22Rv1 (cell line): ENCODE results near the gene CCDC148.

ENCODE experiments used
- H3K27ac ChIP-seq: fragments of 450-650 bp; 2 replicates; pipeline ENCODE4 v1.5.1; 2017
- ZFX ChIP-seq: fragments of 450-650 bp; IDR thresholded peaks from 2 replicates; pipeline ENCODE4 v1.6.1; 2017; ENCODE audit warnings: antibody characterized with exemption, borderline replicate concordance
- TF ChIP-seq, protein P1 (sequence below): fragments of 450-650 bp; IDR thresholded peaks from 2 replicates; pipeline ENCODE4 v1.5.1; 2017; ENCODE audit warnings: mild to moderate bottlenecking

CCDC148 gene

DNA sequence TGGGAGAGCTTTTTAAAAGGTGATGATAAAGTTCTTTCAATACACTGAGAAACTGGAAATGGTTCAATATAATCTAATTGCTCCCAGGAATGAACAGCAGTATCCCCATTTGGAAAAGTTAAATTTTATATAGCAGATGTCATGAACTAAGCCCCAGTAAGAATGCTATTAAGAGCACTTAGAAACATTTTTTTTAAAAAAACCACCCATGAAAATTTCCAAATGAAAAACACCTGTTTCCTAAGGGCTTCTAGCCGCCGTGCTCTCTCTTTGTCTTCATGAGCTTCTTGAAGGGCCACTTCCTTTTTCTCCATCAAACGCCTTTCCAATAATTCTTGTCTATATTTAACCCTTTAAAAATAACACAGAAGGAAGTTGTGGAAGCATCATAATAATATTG is 277.9 kb downstream of the CCDC148 start:
- no peak for TF ChIP-seq ZFX
- TF ChIP-seq, protein P1, sequence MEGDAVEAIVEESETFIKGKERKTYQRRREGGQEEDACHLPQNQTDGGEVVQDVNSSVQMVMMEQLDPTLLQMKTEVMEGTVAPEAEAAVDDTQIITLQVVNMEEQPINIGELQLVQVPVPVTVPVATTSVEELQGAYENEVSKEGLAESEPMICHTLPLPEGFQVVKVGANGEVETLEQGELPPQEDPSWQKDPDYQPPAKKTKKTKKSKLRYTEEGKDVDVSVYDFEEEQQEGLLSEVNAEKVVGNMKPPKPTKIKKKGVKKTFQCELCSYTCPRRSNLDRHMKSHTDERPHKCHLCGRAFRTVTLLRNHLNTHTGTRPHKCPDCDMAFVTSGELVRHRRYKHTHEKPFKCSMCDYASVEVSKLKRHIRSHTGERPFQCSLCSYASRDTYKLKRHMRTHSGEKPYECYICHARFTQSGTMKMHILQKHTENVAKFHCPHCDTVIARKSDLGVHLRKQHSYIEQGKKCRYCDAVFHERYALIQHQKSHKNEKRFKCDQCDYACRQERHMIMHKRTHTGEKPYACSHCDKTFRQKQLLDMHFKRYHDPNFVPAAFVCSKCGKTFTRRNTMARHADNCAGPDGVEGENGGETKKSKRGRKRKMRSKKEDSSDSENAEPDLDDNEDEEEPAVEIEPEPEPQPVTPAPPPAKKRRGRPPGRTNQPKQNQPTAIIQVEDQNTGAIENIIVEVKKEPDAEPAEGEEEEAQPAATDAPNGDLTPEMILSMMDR, result no peak

DNA sequence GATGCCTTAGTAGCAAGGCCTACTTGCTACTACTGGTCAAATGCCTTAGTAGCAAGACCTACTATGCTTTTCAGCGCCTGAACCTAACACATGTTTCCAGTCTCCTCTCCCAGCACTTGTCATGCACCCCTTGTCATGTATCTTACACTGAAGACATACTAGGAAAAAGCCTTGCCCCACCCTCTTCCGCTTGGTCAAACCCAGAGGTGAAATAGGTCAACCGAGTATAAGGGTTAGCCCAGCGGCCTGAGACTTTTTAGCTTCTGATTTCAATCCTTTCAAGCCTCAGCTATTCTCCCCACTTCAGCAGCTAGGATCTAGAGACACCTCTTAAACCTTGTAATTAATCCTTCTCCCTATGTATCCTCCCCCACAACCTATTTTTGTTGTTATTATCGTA is 281.6 kb downstream of the CCDC148 start:
- H3K27ac ChIP-seq, result no peak overlapping the region
- TF ChIP-seq, protein P1, result no peak
- TF ChIP-seq ZFX, result no peak

More for the DNA sequence above, 277.9 kb downstream of the CCDC148 start:
- no peak overlapping the region for H3K27ac ChIP-seq

DNA sequence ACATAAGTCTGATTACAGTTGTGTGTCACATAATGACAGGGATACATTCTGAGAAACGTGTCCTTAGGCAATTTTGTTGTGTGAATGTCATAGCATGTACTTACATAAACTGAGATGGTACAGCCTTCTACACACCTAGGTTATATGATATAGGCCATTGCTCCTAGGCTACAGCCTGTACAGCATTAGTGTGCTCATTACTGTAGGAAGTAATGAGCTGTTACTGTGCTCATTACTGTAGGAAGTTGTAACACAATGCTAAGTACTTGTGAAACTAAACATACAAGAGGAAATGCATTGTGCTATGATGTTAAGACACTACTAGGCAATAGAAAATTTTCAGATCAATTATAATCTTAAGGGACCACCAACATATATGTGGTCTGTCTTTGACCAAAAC is 282.1 kb downstream of the CCDC148 start:
- H3K27ac ChIP-seq, result no peak overlapping the region
- no peak for TF ChIP-seq ZFX
- TF ChIP-seq, protein P1, result no peak

DNA sequence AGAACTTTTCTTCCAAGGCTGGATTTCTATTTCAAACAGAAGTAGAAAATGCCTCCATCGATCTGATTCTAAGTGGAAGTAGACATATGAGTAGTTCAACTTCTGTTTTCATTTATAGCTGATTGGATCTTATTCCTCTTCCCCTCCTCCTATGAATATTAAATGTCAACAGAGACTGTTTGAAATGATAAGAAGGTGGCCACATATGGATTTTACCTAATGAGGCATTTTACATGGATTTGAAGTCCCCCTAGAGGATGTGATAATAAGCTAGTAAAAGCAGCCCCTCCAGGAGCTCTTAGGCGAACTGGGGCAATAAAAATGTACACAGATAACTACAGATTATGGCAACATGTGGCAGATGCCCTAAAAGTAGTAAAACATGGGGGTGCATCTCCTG is 283.8 kb downstream of the CCDC148 start:
- H3K27ac ChIP-seq, result no peak overlapping the region
- TF ChIP-seq, protein P1, result no peak
- no peak for TF ChIP-seq ZFX

DNA sequence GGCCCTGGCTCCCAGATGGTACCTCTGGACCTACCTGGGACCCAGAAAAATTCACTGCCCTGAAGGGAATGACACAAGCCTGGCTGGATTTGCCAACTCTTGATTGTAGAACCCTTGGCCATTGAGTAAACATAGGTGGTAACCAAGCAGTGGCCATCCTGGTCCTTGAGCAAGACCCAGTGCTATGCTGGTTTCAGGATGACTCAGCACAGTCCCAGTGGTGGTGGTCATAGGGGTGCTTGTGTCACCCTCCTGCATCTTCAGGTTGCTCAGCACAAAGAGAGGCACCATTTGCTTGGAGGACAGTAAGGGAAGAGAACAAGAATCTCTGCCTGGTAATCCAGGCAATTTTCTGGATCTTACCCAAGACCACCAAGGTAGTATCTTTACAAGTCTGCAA is 302.0 kb downstream of the CCDC148 start:
- H3K27ac ChIP-seq, result no peak overlapping the region
- TF ChIP-seq ZFX, result no peak
- TF ChIP-seq, protein P1, result no peak

DNA sequence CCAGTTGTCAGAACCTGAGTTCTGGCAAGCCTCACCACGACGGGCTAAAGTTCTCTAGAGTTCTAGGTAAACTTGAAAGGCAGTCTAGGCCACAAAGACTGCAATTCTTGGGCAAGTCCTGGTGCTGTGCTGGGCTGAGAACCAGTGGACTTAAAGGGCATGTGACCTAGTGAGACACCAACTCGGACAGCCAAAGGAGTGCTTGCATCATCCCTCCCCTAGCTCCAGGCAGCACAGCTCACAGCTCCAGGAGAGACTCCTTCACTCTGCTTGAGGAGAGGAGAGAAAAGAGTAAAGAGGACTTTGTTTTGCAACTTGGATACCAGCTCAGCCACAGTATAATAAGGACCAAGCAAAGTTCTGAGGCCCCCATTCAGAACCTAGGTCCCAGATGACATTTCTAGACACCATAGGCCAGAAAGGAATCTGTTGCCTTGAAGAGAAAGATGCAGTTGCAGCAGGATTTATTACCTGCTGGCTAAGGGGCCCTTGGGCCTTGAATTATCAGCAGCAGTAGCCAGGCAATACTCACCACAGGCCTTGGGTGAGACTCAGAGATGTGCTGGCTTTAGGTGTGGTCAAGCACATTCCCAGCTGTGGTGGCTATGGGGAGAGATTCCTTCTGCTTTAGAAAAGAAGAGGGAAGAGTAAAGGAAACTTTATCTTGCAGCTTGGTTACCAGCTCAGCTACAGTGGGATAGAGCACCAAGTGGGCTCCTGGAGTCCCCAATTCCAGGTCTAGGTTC is 303.1 kb downstream of the CCDC148 start:
- no peak overlapping the region for H3K27ac ChIP-seq
- TF ChIP-seq ZFX, result no peak
- TF ChIP-seq, protein P1, result no peak

DNA sequence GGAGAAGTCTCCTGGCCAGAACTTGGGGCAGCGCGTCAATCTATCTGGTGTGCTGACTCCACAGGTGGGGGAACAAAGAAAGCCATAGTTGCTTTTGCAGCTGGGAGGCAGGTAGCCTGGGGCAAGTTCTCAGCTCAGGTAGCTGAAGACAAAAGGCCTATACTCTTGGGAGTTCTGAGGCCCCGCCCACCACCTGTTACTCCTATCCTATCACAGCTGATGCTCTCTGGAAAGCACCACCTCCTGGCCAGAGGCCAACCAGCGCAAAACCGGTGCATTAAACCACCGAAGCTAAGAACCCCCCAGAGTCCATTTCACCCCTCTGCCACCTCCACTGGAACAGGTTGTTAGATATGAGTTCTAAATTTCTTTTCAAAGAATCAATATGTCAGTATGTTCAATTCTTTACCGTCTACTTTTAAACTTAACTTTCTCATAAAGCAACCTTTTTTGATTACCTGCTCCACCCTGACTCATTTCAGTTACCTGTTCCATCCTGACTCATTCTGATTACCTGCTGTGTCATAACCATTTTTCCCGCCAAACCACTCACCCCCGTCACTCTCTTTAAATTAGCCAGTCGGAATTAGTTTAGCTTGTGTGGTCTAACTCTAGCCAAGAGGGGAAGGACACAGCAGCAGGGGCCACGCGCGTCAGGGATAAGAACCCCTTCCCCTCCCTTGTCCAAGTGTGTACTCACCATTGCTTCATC is 311.5 kb downstream of the CCDC148 start:
- no peak overlapping the region for H3K27ac ChIP-seq
- TF ChIP-seq ZFX, result no peak
- TF ChIP-seq, protein P1, result no peak
